Thyroid gland (tissue), 4 donors: ENCODE data around the gene SHISA9. TPM values are rescaled to one million over a fixed set of nuclear protein-coding genes. Genes with fewer than 3 reads are reported as not detected.

Source experiments
- DNase-seq, 2 donors: peaks; one replicate each; pipeline ENCODE4 v3.0.0-alpha.2; 2019
- H3K27ac ChIP-seq, 3 donors: fragments of 200-600 bp; sonication (generic); 1 replicate in 2 of 3; 2 replicates in 1 of 3; pipeline ENCODE4 v1.5.1; 2016 to 2019; ENCODE audit warnings: mild to moderate bottlenecking in 1 of 3, moderate library complexity in 1 of 3
- H3K27me3 ChIP-seq: fragments of 200-600 bp; sonication (generic); one replicate; pipeline ENCODE4 v1.5.1; 2019
- H3K36me3 ChIP-seq, 2 donors: fragments of 200-600 bp; sonication (generic); one replicate each; pipeline ENCODE4 v1.5.1; 2016 to 2019
- H3K4me1 ChIP-seq, 2 donors: fragments of 200-600 bp; sonication (generic); one replicate each; pipeline ENCODE4 v1.5.1; 2017 to 2019
- H3K4me3 ChIP-seq, 3 donors: fragments of 200-600 bp; sonication (generic); replicated peaks in 1 of 3; 1 replicate in 2 of 3; 2 replicates in 1 of 3; pipeline ENCODE4 v1.5.1; 2016; ENCODE audit warnings: mild to moderate bottlenecking in 1 of 3
- H3K9me3 ChIP-seq: fragments of 200-600 bp; sonication (generic); one replicate; pipeline ENCODE4 v1.5.1; 2017
- POLR2A ChIP-seq, 2 donors: fragments of 450-650 bp; IDR thresholded peaks; one replicate each; pipeline ENCODE4 v1.6.1; 2017; ENCODE audit warnings: antibody characterized with exemption in 2 of 2, mild to moderate bottlenecking in 2 of 2, moderate library complexity in 1 of 2
- WGBS, 2 donors: methylation state at CpG; one replicate each; pipeline ENCODE4 v1.1.5; 2017; 5-methylcytosine and 5-hydroxymethylcytosine counted together
- intact Hi-C: fragments of 100-400 bp; cut with DNase I; formaldehyde crosslinking; loops from one replicate; pipeline ENCODE4 v1.15.1; 2023
- total RNA-seq, 4 donors: library from RNA; depleted of rRNA; stranded (reverse); fragments of >200 nt; gene quantifications; one replicate each; pipeline ENCODE4 v1.2.3, GENCODE V29; 2016
- TF ChIP-seq, protein P1 (sequence below), 6 experiments: fragments of 200-600 bp in 3 of 6; fragments of 450-650 bp in 3 of 6; sonication (generic) in 3 of 6; IDR thresholded peaks; one replicate each; pipeline ENCODE4 v1.5.1; 2016 to 2019; ENCODE audit warnings: antibody characterized with exemption in 6 of 6, mild to moderate bottlenecking in 2 of 6, inconsistent platforms in 1 of 6, moderate library complexity in 1 of 6

SHISA9 gene
- total RNA-seq, 4 donors from 2014 or later = 0.11 to 0.34 (median 0.28) TPM

DNA sequence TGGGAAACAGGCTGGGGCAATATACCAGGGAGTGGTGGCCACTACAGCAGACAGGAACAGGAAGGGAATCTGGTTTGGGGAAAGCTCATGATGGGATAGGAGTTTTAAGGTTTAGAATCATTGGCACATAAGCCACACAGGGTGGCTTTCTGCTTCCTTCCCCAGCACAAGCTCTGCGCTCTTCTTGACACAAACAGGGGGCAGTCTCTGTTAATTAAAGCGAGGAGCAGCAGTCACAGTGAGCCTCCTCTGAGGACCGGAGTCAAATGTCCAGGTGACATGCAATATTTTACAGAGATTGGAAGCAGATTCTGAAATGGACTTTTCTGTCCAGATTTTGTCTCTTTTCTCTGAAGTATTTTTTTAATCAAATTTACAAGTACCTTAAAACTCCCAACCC is 2.8 kb upstream of the SHISA9 start:
- H3K9me3 ChIP-seq = no peaks in the 10 kb centered on the region
- H3K27ac ChIP-seq = no peak overlapping the region
- peaks cover 2 to 12% of the 10 kb centered on the region in 2 donors for H3K4me1 ChIP-seq
- no peak overlapping the region for H3K4me3 ChIP-seq
- 63% methylated on average over 3 of the region's 3 CpGs for WGBS, 2 donors
- intact Hi-C loops = no loop called here
- peaks cover 13% of the 10 kb centered on the region for H3K27me3 ChIP-seq
- TF ChIP-seq, protein P1, sequence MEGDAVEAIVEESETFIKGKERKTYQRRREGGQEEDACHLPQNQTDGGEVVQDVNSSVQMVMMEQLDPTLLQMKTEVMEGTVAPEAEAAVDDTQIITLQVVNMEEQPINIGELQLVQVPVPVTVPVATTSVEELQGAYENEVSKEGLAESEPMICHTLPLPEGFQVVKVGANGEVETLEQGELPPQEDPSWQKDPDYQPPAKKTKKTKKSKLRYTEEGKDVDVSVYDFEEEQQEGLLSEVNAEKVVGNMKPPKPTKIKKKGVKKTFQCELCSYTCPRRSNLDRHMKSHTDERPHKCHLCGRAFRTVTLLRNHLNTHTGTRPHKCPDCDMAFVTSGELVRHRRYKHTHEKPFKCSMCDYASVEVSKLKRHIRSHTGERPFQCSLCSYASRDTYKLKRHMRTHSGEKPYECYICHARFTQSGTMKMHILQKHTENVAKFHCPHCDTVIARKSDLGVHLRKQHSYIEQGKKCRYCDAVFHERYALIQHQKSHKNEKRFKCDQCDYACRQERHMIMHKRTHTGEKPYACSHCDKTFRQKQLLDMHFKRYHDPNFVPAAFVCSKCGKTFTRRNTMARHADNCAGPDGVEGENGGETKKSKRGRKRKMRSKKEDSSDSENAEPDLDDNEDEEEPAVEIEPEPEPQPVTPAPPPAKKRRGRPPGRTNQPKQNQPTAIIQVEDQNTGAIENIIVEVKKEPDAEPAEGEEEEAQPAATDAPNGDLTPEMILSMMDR (IDR thresholded peaks at IDR 0.05) = no peak
- no peak for TF ChIP-seq POLR2A (IDR thresholded peaks at IDR 0.05)
- DNase-seq = no peak
- H3K36me3 ChIP-seq = no peaks in the 10 kb centered on the region

DNA sequence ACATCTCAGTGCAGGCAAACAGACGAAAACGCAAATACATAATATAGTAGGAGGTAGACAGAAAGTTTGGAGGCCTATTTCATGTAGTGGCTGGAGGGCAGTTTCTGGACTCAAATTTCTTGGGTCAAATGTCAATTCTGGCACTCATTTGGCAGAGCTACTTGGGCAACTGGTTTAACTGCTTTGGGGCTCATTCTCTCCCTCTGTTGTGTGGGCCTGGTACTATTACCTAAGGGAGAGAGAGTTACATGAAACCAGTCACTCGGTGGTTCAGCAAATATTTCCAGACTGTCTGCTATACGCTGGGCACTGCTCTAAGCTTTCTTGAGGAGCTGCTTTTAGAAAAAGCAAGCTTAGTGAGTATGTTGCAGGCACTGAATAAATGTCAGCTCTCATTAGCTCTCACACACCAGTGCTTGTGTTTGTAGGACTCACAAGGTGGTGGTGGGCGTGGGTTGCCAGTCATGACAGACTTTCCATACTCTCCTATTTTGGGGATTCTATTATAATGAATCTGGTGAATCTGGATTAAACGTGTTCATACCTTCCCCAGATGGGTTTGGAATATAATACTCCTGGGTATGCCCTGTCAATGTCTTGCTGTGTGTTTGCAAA is 1.8 kb upstream of the SHISA9 start:
- no peak for DNase-seq
- WGBS, 2 donors = 66 to 71% methylated on average over 6 of the region's 6 CpGs
- Histone ChIP-seq H3K4me3 (no peak overlapping the region), H3K4me1 (peaks cover 5 to 12% of the 10 kb centered on the region in 2 donors), H3K27me3 (peaks cover 18% of the 10 kb centered on the region), H3K36me3 (no peaks in the 10 kb centered on the region), H3K27ac (no peak overlapping the region), H3K9me3 (no peaks in the 10 kb centered on the region)
- intact Hi-C loops = no loop called here
- TF ChIP-seq, protein P1 (IDR thresholded peaks at IDR 0.05) = no peak
- no peak for TF ChIP-seq POLR2A (IDR thresholded peaks at IDR 0.05)

DNA sequence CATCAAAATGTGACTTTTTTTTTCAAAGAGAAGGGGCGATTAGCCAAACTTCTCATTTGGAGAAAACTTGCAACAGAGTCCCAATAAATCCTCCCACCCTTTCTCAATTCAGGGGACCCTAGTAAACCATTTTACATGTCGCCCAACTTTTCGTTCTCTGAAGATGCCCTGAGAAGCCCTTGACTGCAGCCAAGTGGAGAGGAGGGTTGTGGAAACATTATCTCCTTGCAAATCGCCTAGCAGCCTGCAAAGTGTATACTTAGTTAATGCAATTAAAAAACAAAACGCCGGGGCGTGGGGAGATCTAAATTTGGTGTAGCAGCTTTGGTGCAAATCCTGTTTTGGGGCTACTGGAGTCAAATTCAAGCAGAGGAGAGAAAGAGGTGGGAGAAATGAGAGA is 1.2 kb upstream of the SHISA9 start:
- intact Hi-C loops = no loop called here
- H3K27ac ChIP-seq = no peak overlapping the region
- peaks cover 5 to 12% of the 10 kb centered on the region in 2 donors for H3K4me1 ChIP-seq
- H3K27me3 ChIP-seq = peaks cover 18% of the 10 kb centered on the region
- WGBS, 2 donors = 17 to 26% methylated on average over 7 of the region's 7 CpGs
- no peaks in the 10 kb centered on the region for H3K9me3 ChIP-seq
- TF ChIP-seq, protein P1 (IDR thresholded peaks at IDR 0.05) = no peak
- no peak overlapping the region for H3K4me3 ChIP-seq
- DNase-seq = no peak
- no peaks in the 10 kb centered on the region for H3K36me3 ChIP-seq

DNA sequence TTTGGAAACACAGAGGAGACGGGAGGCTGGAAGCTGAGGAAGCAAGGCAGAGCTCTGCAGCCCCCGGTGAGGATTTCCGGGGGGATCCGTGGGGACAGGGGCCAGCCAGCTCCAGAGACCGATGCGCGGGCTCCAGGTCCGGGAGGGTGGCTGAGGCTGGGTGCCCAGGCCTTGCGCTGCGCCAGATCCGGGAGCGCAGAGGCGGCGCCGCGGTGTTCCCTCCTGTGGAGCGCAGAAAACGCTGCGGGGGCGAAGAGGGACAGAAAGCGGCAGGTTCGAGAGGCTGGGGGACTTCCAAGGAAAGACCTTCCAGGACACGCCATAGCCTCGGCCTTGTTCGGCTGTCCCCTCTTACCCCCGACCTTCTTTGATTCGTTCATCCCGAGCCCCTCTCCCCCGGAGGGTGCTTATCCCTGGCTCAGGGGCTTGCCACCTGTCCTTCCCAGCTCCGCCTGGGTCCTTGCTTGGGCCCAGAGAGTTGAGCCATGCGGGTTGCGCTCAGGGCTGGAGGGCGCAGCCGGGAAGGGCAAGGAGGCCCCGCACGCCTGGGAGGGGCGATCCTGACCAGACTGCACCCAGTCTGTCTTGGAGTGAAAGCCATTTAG is 697 bp upstream of the SHISA9 start:
- no peaks in the 10 kb centered on the region for H3K9me3 ChIP-seq
- TF ChIP-seq, protein P1 (IDR thresholded peaks at IDR 0.05) = no peak
- TF ChIP-seq POLR2A (IDR thresholded peaks at IDR 0.05) = no peak
- no peaks in the 10 kb centered on the region for H3K36me3 ChIP-seq
- 1 to 7% methylated on average over 21 to 34 of the region's 37 CpGs for WGBS, 2 donors
- no peak for DNase-seq
- H3K27ac ChIP-seq = no peak overlapping the region
- H3K4me1 ChIP-seq = peaks cover 5 to 12% of the 10 kb centered on the region in 2 donors
- H3K27me3 ChIP-seq = peaks cover 18% of the 10 kb centered on the region
- no peak overlapping the region for H3K4me3 ChIP-seq
- intact Hi-C loops = no loop called here

DNA sequence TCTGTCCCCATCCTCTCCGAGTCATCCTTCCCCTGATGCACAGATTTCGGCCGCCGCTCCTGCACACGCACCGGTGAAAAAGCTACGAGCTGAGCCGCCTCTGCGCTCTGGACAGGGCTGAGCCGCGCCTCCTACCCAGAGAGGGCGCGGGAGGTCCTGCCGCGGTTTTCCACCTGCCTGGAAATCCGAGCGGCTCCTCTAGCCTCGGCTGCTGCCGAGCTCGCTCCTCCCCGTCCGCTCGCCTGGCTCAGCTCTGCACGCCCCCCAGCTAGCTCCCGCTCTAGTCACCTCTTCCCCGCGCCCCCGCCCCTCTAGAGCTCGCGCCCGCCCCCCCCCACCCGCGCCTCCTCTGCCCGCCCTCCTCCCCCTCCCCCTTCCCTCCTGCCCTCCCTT is 198 bp upstream of the SHISA9 start:
- Histone ChIP-seq H3K4me1 (peaks cover 5 to 12% of the 10 kb centered on the region in 2 donors), H3K36me3 (no peaks in the 10 kb centered on the region), H3K4me3 (no peak overlapping the region), H3K27ac (no peak overlapping the region), H3K9me3 (no peaks in the 10 kb centered on the region), H3K27me3 (peaks cover 18% of the 10 kb centered on the region)
- WGBS, 2 donors = 2 to 3% methylated on average over 12 of the region's 34 CpGs
- intact Hi-C loops = no loop called here
- no peak for TF ChIP-seq POLR2A (IDR thresholded peaks at IDR 0.05)
- TF ChIP-seq, protein P1 (IDR thresholded peaks at IDR 0.05) = no peak
- peak; percentile 5 to 14 for DNase-seq
